NCI-H1694 (cell line): ENCODE data around the gene MADCAM1.
A peak's percentile ranks its signal among the peaks of the same experiment; 100 is the strongest.

Experiments used
- DNase-seq: peaks from one replicate; lab custom pipeline; 2025; lab: John Stamatoyannopoulos, UW

MADCAM1 gene

DNA sequence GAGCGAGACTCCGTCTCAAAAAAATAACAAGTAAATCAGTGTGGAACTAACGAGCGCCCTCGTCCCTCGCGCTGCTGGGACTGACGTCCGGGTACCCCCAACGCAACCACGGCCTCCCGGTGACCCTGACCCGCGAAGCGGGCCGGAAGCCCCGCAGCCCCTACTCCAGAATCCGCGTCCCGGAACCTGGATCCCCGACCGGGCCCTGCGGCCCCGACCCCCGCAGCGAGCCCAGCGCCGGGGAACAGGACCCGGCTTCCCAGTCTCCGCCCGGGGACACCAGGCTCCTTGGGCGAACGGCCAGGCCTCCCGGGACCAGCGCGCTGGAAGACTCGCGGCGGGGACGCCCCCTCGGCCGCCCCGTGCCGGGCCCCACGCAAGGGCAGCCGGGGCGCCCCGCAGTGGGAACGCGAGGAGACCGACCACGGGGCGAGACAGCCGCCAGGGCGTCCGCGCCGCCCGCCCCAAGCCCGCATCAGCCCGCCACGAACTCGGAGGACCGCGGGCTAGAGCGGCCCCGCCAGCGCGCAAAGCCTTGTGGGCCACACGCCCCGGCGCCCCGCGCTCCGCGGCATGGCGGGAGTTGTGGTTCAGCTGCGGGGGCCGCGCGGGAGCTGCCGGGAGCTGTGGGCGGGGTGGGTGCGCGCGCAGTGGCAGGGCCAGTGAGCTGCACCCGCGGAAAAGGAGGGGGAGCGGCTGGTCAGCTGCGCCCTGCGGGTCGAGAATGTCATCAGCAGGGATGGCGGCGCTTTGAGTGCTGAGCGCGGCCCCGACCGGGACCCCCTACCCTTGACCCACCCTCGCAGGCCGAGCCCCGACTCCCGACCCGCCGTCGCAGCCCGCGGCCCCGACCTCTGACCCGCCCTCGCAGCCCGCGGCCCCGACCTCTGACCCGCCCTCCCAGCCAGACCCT, 7.5 kb upstream of the MADCAM1 start:
- DNase-seq, result peak; percentile 55

DNA sequence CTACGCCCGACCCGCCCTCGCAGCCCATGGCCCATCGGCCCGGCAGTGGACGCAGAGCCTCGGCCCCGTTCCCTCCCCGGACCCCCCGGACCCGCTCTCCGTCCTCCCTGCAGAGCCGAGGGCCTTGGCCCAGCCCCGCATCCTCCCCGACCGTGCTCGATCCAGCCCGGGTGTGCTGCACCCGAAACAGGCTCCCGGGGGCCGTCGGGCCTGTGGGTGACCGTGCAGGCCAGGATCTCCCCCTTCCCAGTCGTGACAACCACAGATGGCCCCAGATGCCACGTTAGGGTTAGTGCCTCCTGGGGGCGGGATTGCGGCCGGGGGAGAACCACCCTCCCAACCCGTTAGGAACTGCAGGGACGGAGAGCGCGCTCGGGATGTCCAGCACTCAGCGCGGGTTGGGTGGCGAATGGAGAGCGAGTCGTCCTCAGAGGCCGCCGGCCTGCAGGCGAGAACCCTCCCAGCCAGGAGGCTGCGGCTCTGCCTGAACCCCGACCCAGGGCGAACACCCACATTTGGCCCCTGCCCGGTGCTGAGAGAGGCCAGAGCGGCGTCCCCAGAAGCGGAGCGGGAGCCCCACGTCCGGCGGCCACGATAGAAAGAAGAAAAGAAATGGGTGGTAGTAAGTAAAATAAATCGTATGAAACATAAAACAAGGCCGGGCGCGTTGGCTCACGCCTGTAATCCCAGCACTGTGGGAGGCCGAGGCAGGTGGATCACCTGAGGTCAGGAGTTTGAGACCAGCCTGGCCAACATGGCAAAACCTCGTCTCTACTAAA, 6.7 kb upstream of the MADCAM1 start:
- DNase-seq, result no peak

DNA sequence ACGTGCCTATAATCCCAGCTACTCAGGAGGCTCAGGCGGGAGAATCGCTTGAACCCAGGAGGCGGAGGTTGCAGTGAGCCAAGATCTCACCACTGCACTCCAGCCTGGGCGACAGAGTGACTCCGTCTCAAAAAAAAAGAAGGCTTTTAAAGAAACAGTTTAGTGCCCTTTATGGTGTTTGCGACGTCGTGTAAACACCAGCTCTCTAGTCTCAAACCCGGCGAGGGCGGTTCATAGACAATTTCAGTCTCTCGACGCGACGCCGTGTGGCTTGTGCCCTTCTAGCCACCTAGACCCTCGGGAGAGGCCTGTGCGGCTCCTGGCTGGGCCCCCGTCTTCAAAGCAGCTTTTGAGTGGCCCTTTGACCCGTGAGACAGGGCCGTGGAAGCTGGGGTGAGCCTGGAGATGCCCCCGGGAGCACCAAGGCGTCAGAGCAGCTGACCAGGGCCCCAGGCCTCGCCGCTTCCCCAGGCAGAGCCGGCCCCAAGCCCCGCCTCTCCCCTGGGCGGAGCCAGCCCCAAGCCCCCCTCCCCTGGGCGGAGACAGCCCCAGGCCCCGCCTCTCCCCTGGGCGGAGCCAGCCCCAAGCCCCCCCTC, 5.0 kb upstream of the MADCAM1 start:
- no peak for DNase-seq

DNA sequence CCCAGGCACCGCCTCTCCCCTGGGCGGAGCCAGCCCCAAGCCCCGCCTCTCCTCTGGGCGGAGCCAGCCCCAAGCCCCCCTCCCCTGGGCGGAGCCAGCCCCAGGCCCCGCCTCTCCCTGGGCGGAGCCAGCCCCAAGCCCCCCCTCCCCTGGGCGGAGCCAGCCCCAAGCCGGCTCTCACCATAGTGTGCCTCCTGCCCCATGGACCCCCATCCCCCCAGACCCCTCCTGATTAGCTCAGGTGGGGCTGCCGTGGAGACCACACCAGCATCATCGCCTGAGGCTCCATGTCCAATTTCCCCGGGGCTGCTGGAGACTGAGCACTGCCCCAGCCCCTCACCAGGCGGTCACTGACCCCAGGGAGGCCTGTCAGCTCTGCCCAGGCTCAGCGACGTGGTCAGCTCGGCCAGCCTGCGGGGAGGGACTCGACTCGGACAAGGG, 4.2 kb upstream of the MADCAM1 start:
- DNase-seq, result no peak

DNA sequence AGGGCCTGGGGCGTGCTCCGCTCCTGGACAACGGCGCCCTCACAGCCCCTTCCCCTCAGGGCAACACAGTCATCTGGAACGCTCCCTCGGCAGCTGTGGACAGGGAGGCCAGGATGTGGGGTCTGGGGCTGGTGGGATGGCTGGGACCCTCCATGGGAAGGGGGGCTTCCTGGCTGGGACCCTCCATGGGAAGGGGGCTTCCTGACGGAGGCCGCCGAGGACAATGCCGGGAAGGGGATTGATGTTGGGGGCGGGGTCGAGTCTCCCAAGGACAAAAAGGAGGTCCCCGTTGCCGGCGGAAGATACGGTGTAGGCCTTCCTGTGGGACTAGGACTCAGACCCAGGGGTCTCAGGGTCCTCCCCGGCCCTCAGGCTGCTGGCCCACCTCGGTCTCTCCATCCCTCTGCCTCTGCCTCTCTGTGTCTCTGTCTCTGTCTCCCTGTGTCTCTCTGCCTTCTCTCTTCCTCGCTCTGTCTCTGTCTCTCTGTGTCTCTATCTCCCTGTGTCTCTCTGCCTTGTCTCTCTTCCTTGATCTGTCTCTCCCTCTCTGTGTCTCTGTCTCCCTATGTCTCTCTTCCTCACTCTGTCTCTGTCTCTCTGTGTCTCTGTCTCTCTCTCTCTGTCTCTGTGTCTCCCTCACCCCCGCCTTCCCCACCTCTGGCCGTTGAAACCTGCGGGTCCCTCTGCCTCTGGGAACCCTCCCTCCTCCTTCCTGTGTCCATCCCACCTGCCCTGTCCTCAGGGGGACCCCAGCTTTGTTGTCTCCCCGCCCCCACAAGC, 2.7 kb upstream of the MADCAM1 start:
- no peak for DNase-seq

DNA sequence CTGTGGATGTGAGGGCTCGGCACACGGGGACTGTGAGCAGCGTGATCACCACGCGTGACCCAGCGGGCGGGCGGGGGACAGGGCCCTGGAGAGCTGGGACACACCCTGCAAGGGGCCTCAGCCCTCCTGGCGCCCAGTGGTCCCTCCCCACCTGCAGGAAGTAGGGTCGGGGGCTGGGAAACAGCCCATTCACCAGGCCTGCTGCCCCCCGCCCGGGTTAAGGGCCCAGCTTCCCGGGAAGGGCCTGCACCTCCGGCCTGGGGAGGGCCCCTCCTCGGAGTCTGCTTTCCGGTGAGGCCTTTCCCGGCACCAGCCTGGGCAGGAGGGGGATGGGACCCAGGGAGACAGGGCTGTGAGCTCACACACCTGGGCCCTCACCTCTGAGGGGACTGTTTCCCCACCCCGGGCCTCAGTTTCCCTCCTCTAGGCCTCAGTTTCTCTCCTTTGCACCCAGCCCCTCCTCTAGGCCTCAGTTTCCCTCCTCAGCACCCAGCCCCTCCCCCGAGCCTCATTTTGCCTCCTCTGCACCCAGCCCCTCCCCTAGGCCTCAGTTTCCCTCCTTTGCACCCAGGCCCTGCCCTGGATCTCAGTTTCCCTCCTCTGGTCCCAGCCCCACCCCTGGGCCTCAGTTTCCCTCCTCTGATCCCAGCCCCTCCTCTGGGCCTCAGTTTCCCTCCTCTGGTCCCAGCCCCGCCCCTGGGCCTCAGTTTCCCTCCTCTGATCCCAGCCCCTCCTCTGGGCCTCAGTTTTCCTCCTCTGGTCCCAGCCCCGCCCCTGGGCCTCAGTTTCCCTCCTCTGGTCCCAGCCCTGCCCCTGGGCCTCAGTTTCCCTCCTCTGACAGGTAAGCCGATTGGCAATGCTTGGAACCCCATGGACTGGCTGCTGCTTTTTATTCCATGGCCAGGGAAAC, 1.9 kb upstream of the MADCAM1 start:
- DNase-seq, result no peak

DNA sequence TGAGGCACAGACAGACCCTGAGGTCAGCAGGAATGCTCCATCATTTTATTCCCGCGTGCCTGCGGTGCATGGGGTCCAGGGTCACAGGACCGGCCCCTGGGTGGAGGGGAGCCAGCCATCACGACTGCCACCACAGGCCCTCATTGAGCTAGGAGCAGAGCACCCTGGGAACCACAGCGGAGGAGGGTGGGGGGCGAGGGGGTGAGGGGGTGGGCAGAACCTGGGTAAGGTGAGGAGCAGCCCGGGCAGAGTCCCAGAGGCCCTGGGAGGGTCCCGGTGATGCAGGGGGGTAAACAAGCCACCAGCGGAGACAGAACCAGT, 1.2 kb upstream of the MADCAM1 start:
- DNase-seq, result no peak

DNA sequence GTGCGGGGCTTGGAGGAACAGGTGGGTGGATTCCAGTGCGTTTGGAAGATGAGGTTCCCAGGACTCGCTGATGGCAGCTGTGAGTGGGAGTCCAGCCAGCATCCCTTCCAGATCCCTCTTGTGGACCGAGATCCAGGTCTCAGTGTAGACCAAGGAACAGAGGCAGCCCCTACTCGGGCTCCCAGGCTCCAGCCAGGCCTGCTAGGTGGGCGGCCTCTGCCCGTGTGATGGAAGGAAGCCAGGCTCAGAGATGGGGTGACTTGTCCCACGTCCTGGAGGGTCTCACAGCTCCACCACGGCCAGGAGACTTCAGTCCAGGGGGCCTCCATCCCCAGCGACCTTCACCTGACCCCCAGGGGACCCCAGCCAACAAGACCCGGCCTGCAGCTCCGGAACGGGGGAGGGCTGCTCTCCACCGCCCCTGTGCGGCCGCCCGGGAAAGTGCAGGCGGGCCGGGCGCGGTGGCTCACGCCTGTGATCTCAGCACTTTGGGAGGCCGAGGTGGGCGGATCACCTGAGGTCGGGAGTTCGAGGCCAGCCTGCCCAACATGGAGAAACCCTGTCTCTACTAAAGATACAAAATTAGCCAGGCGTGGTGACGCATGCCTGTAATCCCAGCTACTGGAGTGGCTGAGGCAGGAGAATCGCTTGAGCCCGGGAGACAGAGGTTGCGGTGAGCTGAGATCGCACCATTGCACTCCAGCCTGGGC, 729 bp upstream of the MADCAM1 start:
- peak; percentile 17 for DNase-seq

DNA sequence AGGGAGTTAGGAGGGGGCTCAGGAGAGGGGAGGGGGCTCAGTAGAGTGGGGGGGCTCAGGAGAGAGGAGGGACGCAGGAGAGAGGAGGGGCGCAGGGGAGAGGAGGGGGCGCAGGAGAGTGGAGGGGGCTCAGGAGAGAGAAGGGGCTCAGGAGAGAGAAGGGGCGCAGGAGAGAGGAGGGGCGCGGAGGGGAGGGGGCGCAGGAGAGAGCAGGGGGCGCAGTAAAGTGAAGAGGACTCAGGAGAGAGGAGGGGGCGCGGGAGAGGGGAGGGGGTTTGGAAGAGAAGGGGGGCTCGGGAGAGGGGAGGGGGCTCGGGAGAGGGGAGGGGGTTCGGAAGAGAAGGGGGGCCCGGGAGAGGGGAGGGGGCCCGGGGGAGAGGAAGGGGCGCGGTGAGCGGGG, 700 bp downstream of the MADCAM1 start:
- DNase-seq, result no peak

DNA sequence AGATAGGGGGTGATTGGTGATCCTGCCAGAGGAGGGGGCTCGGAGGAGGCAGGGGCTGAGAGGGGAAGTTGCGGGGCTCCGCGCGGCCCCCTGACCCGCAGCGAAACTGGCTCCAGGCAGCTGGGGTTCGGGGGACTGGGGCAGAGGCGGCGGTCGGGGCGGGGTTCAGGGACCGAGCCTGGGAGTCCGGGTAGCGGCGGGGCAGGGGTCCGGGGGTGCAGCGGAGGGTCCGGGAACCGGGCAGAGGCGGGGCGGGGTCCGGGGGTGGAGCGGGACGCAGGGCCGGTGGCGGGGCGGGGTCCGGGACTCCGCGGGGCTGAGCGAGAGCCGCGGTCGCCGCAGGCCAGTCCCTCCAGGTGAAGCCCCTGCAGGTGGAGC, 1.2 kb downstream of the MADCAM1 start:
- no peak for DNase-seq

DNA sequence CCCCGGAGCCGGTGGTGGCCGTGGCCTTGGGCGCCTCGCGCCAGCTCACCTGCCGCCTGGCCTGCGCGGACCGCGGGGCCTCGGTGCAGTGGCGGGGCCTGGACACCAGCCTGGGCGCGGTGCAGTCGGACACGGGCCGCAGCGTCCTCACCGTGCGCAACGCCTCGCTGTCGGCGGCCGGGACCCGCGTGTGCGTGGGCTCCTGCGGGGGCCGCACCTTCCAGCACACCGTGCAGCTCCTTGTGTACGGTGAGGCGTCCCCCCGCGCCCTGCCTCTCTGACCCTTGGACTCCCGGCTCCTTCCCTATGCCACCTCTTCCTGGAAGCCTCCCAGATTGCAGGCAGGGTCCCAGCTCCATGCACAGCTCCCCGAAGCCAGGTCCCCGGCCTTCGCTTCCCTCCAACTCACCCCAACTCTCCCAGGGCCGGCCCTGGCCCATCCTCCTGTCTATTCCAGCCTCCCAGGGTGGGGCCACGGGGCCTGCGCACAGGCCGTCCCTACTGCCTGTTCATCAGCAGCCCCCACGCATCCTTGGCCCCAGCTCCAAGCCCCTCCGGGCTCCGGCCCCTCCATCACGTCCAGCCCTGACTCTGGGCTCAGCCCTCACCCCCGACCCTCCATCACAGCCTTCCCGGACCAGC, 1.7 kb downstream of the MADCAM1 start:
- no peak for DNase-seq

DNA sequence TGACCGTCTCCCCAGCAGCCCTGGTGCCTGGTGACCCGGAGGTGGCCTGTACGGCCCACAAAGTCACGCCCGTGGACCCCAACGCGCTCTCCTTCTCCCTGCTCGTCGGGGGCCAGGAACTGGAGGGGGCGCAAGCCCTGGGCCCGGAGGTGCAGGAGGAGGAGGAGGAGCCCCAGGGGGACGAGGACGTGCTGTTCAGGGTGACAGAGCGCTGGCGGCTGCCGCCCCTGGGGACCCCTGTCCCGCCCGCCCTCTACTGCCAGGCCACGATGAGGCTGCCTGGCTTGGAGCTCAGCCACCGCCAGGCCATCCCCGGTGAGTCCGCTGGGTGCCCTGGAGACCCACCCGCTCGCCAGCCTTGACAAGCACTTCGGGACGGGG, 2.2 kb downstream of the MADCAM1 start:
- no peak for DNase-seq

DNA sequence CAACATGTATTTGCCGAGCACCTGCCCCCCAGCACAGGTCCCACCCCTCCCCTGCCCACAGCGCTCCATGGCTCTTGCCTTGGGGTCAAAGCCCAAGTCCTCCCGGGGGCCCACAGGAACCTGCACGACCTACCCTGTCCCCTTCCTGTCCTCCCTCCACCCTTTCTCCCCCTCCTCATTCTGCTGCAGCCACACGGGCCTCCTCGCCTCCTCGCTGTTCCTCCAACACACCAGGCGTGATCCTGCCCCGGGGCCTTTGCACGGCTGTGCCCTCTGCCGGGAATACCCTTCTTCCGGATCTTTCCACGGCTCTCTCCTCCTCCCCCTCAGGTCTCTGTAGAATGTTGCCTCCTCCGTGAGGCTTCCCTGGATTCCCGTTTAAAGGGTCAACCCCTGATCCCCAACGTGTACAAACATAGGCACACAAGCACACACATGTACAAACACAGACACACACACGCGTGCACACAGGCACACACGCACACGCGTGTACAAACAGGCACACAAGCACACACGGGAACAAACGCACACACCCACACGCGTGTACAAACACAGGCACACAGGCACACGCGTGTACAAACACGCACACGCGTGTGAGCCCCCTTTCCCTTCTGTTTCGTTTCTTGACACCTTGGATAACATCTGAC, 2.8 kb downstream of the MADCAM1 start:
- DNase-seq, result no peak

DNA sequence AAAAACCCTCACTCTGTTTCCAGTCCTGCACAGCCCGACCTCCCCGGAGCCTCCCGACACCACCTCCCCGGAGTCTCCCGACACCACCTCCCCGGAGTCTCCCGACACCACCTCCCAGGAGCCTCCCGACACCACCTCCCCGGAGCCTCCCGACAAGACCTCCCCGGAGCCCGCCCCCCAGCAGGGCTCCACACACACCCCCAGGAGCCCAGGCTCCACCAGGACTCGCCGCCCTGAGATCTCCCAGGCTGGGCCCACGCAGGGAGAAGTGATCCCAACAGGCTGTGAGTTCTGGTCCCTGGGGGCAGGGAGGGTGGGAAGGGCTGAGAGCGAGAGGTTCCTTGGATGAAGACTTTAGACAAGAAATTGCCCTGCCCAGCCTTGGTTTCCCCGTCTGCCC, 5.4 kb downstream of the MADCAM1 start:
- no peak for DNase-seq

DNA sequence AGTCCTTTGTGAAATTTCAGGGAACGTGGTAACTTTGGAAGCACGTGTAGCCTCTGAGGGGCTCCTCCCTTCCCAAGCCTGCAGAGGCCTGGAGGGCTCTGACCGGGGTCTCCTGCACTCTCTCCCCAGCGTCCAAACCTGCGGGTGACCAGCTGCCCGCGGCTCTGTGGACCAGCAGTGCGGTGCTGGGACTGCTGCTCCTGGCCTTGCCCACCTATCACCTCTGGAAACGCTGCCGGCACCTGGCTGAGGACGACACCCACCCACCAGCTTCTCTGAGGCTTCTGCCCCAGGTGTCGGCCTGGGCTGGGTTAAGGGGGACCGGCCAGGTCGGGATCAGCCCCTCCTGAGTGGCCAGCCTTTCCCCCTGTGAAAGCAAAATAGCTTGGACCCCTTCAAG, 8.3 kb downstream of the MADCAM1 start:
- no peak for DNase-seq

DNA sequence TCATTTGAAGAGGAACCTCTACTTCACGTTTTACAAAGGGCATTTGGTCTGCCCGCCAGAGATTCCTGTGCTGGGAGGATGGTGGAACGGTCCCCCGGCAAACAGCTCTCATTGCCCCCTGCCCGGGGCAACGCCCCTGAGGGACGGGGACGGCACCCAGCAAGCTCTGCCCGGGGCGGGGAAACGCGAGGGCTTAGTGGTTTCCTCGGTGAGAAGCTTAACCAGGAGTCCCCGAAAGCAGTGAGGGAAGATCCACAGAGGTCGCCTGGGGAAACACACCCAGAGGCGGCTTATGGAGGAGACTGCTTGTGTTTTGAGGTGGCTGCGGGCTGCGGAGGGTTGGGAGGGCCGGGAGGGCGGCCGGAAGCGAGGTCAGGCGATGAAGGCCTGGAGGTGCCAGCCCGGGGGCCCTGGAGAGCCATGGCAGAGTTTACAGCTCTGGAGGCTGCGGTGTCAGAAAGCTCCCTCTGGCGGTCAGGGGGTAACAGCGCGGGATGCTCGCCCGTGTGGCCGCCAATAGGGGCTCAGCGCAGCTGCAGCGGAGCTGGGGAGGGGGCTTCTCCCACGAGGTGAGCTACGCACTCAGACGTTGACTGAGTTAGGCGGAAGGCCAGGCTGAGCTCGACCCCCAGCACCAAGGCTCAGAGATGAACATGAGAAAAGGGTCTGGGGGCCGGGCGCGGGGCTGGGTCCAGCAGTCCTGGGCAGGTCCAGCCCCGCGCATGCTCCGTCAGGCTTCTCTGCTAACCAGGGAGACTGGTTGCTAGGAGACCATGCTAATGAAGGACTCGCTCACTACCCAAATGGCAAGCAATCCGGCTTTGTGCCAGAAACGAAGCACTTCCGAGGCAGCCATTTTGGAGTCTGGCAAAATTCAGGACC, 10.4 kb downstream of the MADCAM1 start:
- peak; percentile 96 for DNase-seq

DNA sequence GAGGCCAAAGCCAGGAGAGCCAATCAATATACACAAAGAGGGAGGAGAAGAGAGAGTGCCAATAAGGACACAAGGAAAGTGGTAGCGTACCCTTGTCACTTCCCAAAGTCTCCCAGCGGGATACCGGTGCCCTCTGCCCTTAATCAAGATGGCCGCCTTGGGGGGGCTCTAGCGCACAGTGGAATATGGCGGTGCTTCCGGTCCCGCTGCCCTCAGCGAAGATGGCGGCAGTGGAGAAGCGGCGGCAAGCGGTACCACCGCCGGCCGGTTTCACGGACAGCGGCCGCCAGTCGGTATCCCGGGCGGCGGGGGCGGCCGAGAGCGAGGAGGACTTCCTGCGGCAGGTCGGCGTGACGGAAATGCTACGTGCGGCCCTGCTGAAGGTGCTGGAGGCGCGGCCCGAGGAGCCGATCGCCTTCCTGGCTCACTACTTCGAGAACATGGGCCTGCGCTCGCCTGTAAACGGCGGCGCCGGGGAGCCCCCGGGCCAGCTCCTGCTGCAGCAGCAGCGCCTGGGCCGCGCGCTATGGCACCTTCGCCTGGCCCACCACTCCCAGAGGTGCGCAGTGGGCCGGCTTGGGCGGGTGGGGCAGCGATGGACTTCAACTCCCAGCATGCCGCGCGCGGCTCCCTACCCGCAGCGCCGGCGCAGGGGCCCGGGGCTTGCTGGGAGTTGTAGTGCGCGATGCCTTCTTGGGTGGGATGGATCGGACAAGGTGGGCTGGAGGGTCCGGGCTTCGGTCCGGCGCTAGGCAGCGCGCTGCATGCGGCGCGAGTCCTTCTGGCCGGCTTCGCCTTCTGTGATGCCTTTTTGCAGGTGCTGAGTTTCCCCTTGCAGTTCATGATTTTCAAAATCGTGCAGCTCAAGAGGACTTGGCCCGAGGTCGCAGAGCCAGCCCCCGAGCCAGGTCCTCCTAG, 11.3 kb downstream of the MADCAM1 start, which contains the start of gene TPGS1:
Gene TPGS1, plus strand, starts transcription at position 212 of the 918 bp plus-strand sequence. Its CDS starts 10 bp downstream, at position 222.
- peak; percentile 40 for DNase-seq
